HG03196 (cell line): ENCODE data around the gene ABCA13.

Experiments
- ATAC-seq: cut with Tn5 transposase; IDR thresholded peaks from one replicate; pipeline ENCODE4 v1.9.1; 2021; ENCODE audit not compliant: unreplicated experiment

Gene ABCA13

GRCh38 chr7:48426331-48426965, 255.2 kb downstream of the ABCA13 start:
- ATAC-seq = no peak

- ATAC-seq = no peak
Observed at GRCh38 chr7:48426966-48427555, 255.8 kb downstream of the ABCA13 start.

- no peak for ATAC-seq
Observed at GRCh38 chr7:48427671-48428070, 256.4 kb downstream of the ABCA13 start.

- no peak for ATAC-seq
Observed at GRCh38 chr7:48428091-48428684, 256.9 kb downstream of the ABCA13 start.

GRCh38 chr7:48429117-48429516, 257.9 kb downstream of the ABCA13 start:
- ATAC-seq = no peak

DNA sequence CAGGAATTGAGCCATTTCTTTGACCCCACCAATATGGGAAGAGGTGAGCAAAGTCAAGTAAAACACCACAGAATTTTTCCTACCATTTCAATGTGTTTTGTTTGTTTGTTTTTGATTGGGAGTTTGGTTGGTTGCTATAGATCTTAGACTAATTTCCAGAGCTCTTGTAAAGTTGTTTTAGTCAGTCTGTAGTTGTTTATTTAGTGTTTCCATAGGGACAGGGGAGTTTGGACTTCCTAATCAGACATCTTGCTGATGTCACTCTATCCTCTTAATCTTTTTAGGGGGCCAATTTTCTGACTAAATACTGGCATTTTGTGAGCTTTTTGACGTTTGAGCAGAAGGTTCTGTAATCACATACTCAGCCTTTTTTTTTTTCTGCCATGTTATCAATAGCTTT, 266.9 kb downstream of the ABCA13 start:
- ATAC-seq = no peak

DNA sequence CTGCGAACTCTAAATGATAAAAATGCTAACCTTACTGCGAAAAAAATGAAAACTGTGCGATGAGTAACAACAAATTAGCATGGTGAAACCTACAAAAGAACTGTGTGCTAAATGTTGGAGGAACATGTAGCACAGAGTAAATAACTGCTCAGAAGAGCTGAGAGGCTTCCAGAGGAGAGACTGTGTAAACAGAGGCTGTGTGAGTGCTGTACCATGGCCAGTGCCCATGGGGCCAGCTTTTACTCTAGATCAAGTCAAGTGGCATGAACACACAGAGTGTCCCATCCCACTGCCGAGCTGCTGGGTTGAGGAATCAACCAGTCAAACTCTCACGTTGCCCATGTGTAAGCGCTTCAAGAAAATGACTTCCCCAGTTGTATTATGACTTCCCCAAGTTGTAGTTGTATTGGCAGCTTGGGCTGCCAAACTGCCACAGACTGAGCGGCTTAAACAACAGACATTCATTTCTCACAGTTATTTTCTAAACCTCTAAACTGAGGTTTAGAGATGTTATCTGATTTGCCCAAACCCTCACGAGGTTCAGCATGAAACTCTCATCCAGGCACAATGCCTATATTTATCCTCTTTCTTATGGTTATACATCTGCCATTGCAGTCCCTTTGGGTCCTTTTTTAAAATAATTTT, 270.7 kb downstream of the ABCA13 start:
- no peak for ATAC-seq

DNA sequence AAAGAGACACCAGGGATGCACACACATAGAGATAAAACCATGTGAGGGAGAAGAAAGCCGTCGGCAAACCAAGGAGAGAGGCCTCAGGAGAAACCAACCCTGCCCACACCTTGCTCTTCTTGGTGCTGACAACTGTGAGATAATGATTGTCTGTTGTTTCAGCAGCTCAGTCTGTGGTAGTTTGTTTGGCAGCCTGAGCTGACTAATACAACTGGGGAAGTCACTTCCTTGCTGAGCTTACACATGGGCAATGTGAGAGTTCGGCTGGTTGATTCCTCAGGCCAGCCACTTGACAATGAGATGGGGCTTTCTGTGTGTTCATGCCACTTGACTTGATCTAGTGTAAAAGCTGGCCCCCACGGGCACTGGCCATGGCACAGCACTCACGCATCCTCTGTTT, 271.8 kb downstream of the ABCA13 start:
- no peak for ATAC-seq

- no peak for ATAC-seq
Observed at GRCh38 chr7:48446721-48447120, 275.5 kb downstream of the ABCA13 start.

DNA sequence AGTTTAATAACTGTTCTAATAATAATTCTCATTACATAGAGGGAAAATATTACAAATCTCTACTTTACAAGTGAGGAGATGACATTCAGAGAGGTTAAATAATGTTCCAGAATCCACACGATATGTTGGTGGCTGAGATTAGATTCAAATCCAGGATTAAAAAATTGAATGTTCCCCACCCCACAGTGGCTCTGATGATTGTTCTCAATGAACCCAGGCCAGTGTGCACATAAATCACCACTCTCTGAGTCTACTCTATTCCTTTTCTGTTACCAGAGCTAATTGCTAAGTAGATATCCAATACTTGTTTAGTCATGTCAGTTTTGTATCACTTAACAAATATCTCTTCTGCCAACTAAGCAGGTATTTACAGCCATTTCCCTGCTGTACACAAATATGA, 281.0 kb downstream of the ABCA13 start:
- ATAC-seq = no peak

GRCh38 chr7:48454750-48455192, 283.5 kb downstream of the ABCA13 start:
- no peak for ATAC-seq

DNA sequence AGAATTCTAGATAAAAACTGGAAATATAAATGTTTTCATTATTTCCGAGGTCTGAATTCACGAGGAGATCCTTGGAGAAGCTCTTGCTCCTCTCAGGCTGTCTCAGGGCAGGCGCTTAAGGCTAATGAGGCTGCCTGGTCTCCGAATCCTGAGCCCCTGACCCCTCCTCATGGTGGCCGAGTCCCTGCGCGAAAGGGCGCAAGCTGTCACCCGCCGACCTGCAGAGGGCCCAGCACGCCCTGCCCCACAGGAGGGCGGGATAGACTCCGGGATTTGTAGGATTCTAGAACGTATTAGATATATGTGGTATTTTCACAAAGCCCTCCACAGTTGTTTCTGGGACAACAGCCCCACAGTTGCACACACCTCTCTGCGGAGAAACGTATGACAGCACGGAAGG, 284.1 kb downstream of the ABCA13 start:
- ATAC-seq = no peak

DNA sequence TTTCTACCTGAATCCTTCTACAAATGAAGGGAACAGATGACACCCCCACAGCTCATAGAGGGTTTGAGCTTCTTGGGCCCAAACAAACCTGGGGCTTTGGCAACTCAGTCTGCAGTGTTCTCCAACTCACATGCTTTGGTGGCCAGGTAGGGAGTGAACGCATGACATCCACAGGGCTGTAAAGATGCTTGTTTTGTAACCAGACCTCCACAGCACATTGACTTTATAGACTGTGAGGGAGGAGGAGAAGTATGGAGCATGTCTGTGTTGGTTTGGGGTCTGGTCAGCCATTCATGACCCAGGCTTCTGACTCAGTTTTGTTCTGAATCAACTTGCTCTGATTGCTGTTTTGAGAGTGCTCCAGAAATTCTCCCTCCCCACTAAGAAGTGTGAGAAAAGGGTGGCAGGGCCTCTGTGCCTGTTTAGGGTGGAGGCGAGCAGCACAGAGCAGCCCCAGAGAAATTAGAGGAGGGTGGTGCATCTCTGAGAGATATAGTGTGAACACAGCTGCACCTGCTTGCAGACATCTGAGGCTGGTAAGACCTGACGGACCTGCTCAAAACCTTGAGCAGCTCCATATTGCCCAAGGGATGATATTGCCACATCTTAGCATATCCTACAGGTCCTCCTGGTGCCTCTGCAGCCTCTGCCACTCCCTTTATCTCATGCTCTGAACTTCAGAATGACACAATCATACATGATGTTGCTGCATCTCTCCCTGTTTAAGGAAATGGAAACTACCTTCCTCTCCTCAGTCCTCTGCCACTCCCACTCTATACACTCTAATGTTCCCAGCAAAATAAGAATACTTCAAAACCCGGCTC, 287.7 kb downstream of the ABCA13 start:
- ATAC-seq = no peak

DNA sequence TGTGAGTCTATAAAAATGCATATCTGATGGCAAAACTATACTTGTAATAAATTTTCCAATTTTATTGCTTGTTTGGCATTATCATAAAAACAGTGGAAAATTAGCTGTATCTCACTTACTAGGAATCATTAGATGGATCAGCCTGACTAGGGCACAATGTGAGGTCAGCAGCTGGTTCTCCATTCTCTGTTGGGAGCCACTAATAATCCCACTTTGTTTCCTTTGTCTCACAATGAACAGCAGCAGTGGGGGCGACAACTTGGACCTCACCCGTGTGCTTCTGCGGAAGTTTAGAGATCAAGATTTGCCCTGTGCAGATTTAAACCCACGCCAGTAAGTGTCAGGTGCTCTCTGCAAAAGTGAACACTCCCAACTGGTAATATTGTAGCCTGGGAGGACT, 295.5 kb downstream of the ABCA13 start:
- ATAC-seq = no peak

- no peak for ATAC-seq
Observed at GRCh38 chr7:48471196-48471595, 299.9 kb downstream of the ABCA13 start.

- no peak for ATAC-seq
Observed at GRCh38 chr7:48472640-48473039, 301.4 kb downstream of the ABCA13 start.

DNA sequence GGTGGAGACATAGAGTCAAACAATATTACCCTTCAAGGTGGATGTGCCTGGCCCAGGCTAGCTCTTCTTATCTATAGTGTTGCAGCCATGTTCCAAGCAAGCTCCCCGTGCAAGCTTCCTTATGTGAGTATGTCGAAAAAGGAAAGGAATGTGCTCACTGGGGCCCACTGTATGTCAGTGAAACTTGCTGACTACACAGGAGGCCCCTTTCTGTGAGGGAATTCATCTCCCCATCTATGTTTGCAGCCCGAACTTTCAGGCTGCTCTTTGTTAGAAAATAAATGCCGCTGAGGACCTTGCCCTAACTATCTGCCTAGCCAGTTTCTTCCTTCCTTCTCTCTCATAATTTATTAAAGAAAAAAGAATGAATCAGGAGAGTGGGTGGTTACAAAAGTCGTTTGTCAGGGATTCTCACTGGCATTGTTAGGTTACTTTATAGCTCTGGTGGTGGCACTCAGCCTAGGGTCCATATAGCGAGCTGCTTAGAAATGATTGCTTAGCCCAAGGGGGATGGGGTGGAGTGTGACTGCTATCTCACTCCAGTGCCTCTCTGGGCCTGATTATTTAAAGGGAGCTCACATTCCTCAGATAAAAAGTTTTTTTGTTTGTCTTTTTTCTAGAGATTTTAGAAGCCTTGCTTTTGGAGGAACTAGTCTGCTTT, 302.1 kb downstream of the ABCA13 start:
- no peak for ATAC-seq

DNA sequence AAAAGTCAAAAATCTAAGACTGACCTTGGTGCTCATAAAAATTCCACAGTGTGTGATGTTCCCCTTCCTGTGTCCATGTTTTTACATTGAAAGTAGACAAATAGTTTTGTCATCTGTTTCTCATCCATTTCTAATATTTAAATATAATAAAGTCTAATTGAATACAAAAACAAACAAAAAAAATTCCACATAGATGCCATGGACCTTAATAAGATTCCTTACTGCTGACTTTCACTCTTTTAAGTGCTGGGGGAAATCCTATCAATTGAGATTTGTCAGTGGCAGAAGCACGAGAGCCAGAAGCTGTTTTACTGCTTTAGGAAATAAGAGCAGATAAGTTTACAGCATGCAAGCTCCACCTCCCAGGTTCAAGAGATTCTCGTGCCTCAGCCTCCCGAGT, 310.0 kb downstream of the ABCA13 start:
- ATAC-seq = no peak

GRCh38 chr7:48497521-48497920, 326.3 kb downstream of the ABCA13 start:
- no peak for ATAC-seq

DNA sequence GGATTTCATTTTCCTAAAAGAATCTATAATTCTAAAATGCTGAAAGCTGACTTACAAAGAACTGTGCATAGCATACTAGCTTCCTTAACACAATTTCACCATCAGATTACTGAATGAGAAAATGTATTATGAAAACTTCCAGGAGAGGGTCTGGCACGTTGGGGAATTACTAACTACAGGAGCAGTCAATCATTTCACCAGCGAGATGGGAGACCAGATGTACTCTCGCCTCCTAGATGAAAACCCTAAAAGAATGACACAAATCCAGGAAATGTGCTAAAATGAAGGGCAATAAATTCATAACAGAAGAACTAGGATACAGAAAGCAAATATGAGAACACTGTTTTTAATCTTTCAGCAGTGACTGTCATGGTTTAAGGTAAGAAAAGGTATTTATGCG, 330.8 kb downstream of the ABCA13 start:
- no peak for ATAC-seq

GRCh38 chr7:48505051-48505450, 333.8 kb downstream of the ABCA13 start:
- no peak for ATAC-seq
